ENCODE data around the gene CEP152. TPM values are rescaled to one million over a fixed set of nuclear protein-coding genes. Genes with fewer than 3 reads are reported as not detected.
A peak's percentile ranks its signal among the peaks of the same experiment; 100 is the strongest.

Gene CEP152, protein sequence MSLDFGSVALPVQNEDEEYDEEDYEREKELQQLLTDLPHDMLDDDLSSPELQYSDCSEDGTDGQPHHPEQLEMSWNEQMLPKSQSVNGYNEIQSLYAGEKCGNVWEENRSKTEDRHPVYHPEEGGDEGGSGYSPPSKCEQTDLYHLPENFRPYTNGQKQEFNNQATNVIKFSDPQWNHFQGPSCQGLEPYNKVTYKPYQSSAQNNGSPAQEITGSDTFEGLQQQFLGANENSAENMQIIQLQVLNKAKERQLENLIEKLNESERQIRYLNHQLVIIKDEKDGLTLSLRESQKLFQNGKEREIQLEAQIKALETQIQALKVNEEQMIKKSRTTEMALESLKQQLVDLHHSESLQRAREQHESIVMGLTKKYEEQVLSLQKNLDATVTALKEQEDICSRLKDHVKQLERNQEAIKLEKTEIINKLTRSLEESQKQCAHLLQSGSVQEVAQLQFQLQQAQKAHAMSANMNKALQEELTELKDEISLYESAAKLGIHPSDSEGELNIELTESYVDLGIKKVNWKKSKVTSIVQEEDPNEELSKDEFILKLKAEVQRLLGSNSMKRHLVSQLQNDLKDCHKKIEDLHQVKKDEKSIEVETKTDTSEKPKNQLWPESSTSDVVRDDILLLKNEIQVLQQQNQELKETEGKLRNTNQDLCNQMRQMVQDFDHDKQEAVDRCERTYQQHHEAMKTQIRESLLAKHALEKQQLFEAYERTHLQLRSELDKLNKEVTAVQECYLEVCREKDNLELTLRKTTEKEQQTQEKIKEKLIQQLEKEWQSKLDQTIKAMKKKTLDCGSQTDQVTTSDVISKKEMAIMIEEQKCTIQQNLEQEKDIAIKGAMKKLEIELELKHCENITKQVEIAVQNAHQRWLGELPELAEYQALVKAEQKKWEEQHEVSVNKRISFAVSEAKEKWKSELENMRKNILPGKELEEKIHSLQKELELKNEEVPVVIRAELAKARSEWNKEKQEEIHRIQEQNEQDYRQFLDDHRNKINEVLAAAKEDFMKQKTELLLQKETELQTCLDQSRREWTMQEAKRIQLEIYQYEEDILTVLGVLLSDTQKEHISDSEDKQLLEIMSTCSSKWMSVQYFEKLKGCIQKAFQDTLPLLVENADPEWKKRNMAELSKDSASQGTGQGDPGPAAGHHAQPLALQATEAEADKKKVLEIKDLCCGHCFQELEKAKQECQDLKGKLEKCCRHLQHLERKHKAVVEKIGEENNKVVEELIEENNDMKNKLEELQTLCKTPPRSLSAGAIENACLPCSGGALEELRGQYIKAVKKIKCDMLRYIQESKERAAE (N-terminal part only)
- total RNA-seq: 4.5 TPM
- polyA plus RNA-seq (ENCODE audit: insufficient read depth, low read depth, low replicate concordance): 1.4 TPM
- long read RNA-seq, donor 1: 0 reads
- long read RNA-seq, donor 2: 0 reads
- long read RNA-seq, donor 3, partial matches to known transcripts: 6 of 7 reads
- long read RNA-seq, donor 3, other reads (novel, unspliced or antisense): 0 of 7 reads
- long read RNA-seq, donor 4: 0 reads
- long read RNA-seq, donor 5: 0 reads
- long read RNA-seq, donor 6: 0 reads
- long read RNA-seq, donor 7, partial matches to known transcripts: 2 of 2 reads
- long read RNA-seq, donor 7, other reads (novel, unspliced or antisense): 0 of 2 reads
- long read RNA-seq, donor 8: 0 reads
- long read RNA-seq, donor 9: 0 reads
- long read RNA-seq, donor 10: 0 reads

DNA sequence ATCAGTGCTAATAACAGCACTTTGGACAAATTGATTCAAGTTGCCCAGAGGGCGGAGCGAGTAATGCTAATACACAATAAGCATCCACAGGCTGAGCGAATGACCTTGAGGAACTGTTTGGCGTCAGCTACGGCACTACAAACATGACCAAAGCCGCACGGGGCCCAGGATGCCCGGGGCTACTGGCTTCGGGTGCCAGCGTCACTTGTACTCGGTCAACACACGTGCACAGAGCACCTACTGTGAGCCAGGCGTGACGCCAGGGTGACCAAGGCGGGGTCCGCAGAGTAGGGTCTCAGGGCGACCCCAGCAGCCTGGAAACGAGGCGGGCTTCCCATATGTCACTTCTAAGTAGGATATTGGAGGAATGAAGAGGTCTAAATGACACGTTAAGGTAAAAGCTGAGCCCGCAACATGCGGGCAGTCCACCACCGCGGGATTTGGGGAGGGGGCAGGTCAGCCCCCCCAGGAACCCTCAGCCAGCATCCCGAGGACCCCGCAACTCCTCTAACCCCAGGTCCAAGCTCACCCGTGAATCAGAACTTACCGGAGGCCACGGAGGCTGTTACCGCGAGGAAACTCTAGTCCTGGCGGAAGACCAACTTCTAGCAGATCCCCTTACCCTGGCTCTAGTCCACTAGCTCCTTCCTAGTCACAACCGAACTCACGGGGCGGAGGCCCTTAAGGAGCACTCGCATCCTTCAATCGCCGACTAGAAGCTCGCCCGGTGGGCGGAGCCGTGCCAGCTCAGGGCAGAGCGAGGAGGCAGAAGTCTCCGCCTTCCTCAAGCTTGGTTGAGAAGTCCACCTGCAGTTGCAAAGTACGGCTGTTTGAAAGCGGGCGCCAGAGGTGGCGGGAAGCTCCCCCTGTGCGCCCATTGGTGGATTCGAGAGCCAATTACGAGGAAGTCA lies at the start of gene CEP152:
CEP152 (minus strand) TSS at position 656 of the 911 bp plus-strand sequence. CDS start 5,420 bp downstream, outside the sequence.
- no peaks in the 10 kb centered on the region for H3K36me3 ChIP-seq (ENCODE audit: control insufficient read depth in 2 of 3, insufficient read depth in 3 of 3, low read length in 3 of 3)
- peak within 1 kb of the TSS; percentile 72 to 96 (median 94) for H3K4me3 ChIP-seq (ENCODE audit: low read length in 3 of 3)
- TF ChIP-seq, protein P1, sequence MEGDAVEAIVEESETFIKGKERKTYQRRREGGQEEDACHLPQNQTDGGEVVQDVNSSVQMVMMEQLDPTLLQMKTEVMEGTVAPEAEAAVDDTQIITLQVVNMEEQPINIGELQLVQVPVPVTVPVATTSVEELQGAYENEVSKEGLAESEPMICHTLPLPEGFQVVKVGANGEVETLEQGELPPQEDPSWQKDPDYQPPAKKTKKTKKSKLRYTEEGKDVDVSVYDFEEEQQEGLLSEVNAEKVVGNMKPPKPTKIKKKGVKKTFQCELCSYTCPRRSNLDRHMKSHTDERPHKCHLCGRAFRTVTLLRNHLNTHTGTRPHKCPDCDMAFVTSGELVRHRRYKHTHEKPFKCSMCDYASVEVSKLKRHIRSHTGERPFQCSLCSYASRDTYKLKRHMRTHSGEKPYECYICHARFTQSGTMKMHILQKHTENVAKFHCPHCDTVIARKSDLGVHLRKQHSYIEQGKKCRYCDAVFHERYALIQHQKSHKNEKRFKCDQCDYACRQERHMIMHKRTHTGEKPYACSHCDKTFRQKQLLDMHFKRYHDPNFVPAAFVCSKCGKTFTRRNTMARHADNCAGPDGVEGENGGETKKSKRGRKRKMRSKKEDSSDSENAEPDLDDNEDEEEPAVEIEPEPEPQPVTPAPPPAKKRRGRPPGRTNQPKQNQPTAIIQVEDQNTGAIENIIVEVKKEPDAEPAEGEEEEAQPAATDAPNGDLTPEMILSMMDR (IDR thresholded peaks at IDR 0.05; ENCODE audit: borderline replicate concordance, extremely low read depth, insufficient read depth): no peak
- H3K27ac ChIP-seq (ENCODE audit: low read depth in 2 of 2, low read length in 2 of 2): peak within 1 kb of the TSS; percentile 71 to 76
- peak within 1 kb of the TSS; percentile 58 to 87 (median 84) for H3K9ac ChIP-seq (ENCODE audit: low read length in 3 of 3)
- H3K4me1 ChIP-seq (ENCODE audit: control insufficient read depth in 2 of 3, insufficient read depth in 2 of 3, low read depth in 1 of 3, low read length in 3 of 3): peaks cover 0 to 6% (median 0%) of the 10 kb centered on the region in 3 donors
- FAIRE-seq: peak; percentile 98
- H3K9me3 ChIP-seq (ENCODE audit: control insufficient read depth in 2 of 3, insufficient read depth in 1 of 3, low read length in 3 of 3): no peaks in the 10 kb centered on the region
- no peaks in the 10 kb centered on the region for H3K27me3 ChIP-seq (ENCODE audit: control insufficient read depth, insufficient read depth, low read length)
- intact Hi-C loops (cut with DNase I): no loop called here
- peak; percentile 98 to 100 (median 100) for DNase-seq

- H3K27me3 ChIP-seq (ENCODE audit: control insufficient read depth, insufficient read depth, low read length): no peaks in the 10 kb centered on the region
- H3K4me3 ChIP-seq (ENCODE audit: low read length in 3 of 3): no peak overlapping the region
- H3K36me3 ChIP-seq (ENCODE audit: control insufficient read depth in 2 of 3, insufficient read depth in 3 of 3, low read length in 3 of 3): no peaks in the 10 kb centered on the region
- FAIRE-seq (peak; percentile 8), DNase-seq (no peak)
- no peak overlapping the region for H3K27ac ChIP-seq (ENCODE audit: low read depth in 2 of 2, low read length in 2 of 2)
- TF ChIP-seq, protein P1 (IDR thresholded peaks at IDR 0.05; ENCODE audit: borderline replicate concordance, extremely low read depth, insufficient read depth): no peak
- peaks cover 0 to 5% (median 2%) of the 10 kb centered on the region in 3 donors for H3K4me1 ChIP-seq (ENCODE audit: control insufficient read depth in 2 of 3, insufficient read depth in 2 of 3, low read depth in 1 of 3, low read length in 3 of 3)
- no peak overlapping the region for H3K9ac ChIP-seq (ENCODE audit: low read length in 3 of 3)
- H3K9me3 ChIP-seq (ENCODE audit: control insufficient read depth in 2 of 3, insufficient read depth in 1 of 3, low read length in 3 of 3): no peaks in the 10 kb centered on the region
- intact Hi-C loops (cut with DNase I): no loop called here
These were observed 48.6 kb upstream of the CEP152 start for GRCh38 chr15:48859426-48859825.

Data from kidney (tissue), 22 donors.